ENCODE data around the gene SOS1. TPM values are rescaled to one million over a fixed set of nuclear protein-coding genes. Genes with fewer than 3 reads are reported as not detected.

Gene SOS1
- total and polyA plus RNA-seq, 2 donors from 2014 or later, result 5.5 to 33.4 TPM

DNA sequence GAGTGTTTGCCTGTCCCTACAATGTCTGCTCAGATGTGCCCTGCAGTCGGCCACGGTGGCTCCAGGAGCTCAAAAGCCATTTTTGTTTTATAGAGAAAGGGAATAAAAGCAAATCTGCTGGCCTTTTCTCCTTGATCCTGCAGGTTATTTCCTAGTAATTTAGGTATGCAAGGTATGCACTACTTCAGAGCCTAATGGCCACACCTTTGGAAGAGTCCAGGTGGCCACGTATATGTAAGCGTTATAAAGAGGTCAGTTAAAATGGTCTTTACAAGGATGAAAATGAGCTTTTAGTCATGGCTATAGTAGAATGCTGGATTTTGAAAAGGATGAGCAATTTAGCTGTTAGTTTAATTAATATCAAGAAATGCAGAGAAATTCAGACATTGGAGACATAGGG, 149.5 kb downstream of the SOS1 start:
- intact Hi-C loops (cut with DNase I), result no loop called here
- TF ChIP-seq, protein P1, sequence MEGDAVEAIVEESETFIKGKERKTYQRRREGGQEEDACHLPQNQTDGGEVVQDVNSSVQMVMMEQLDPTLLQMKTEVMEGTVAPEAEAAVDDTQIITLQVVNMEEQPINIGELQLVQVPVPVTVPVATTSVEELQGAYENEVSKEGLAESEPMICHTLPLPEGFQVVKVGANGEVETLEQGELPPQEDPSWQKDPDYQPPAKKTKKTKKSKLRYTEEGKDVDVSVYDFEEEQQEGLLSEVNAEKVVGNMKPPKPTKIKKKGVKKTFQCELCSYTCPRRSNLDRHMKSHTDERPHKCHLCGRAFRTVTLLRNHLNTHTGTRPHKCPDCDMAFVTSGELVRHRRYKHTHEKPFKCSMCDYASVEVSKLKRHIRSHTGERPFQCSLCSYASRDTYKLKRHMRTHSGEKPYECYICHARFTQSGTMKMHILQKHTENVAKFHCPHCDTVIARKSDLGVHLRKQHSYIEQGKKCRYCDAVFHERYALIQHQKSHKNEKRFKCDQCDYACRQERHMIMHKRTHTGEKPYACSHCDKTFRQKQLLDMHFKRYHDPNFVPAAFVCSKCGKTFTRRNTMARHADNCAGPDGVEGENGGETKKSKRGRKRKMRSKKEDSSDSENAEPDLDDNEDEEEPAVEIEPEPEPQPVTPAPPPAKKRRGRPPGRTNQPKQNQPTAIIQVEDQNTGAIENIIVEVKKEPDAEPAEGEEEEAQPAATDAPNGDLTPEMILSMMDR (IDR thresholded peaks at IDR 0.05; ENCODE audit: borderline replicate concordance, extremely low read depth, insufficient read depth), result no peak
- Histone ChIP-seq H3K27me3 (ENCODE audit: control insufficient read depth, insufficient read depth, low read length) (no peaks in the 10 kb centered on the region), H3K4me3 (ENCODE audit: low read length in 3 of 3) (no peak overlapping the region), H3K9ac (ENCODE audit: low read length in 3 of 3) (no peak overlapping the region), H3K36me3 (ENCODE audit: control insufficient read depth in 2 of 3, insufficient read depth in 3 of 3, low read length in 3 of 3) (no peaks in the 10 kb centered on the region), H3K27ac (ENCODE audit: low read depth in 2 of 2, low read length in 2 of 2) (no peak overlapping the region), H3K9me3 (ENCODE audit: control insufficient read depth in 2 of 3, insufficient read depth in 1 of 3, low read length in 3 of 3) (no peaks in the 10 kb centered on the region), H3K4me1 (ENCODE audit: control insufficient read depth in 2 of 3, insufficient read depth in 2 of 3, low read depth in 1 of 3, low read length in 3 of 3) (no peaks in the 10 kb centered on the region)
- FAIRE-seq (no peak), DNase-seq (no peak)

DNA sequence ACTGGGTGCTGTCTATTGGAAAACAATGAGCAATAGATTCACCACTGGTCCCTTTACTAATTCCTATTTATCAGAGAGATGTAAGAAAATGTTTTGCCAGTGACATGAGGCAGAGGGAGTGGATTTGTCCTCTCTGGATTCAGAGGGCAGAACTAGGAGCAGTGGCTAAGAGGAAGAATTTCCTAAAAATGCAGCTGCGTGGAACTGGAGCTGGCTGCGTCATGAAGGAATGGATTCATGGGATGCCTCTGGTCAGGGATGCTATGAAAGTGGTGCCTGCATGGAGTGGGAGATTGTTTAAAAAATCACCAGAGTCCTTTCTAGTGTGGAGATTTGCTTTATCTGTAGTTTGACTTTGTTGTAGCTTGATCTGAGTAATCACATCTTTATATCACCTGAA, 152.8 kb downstream of the SOS1 start:
- FAIRE-seq (no peak), DNase-seq (no peak)
- Histone ChIP-seq H3K4me1 (ENCODE audit: control insufficient read depth in 2 of 3, insufficient read depth in 2 of 3, low read depth in 1 of 3, low read length in 3 of 3) (no peaks in the 10 kb centered on the region), H3K9ac (ENCODE audit: low read length in 3 of 3) (no peak overlapping the region), H3K27ac (ENCODE audit: low read depth in 2 of 2, low read length in 2 of 2) (no peak overlapping the region), H3K36me3 (ENCODE audit: control insufficient read depth in 2 of 3, insufficient read depth in 3 of 3, low read length in 3 of 3) (no peaks in the 10 kb centered on the region), H3K9me3 (ENCODE audit: control insufficient read depth in 2 of 3, insufficient read depth in 1 of 3, low read length in 3 of 3) (no peaks in the 10 kb centered on the region), H3K27me3 (ENCODE audit: control insufficient read depth, insufficient read depth, low read length) (no peaks in the 10 kb centered on the region), H3K4me3 (ENCODE audit: low read length in 3 of 3) (no peak overlapping the region)
- TF ChIP-seq, protein P1 (IDR thresholded peaks at IDR 0.05; ENCODE audit: borderline replicate concordance, extremely low read depth, insufficient read depth), result no peak
- intact Hi-C loops (cut with DNase I), result no loop called here

DNA sequence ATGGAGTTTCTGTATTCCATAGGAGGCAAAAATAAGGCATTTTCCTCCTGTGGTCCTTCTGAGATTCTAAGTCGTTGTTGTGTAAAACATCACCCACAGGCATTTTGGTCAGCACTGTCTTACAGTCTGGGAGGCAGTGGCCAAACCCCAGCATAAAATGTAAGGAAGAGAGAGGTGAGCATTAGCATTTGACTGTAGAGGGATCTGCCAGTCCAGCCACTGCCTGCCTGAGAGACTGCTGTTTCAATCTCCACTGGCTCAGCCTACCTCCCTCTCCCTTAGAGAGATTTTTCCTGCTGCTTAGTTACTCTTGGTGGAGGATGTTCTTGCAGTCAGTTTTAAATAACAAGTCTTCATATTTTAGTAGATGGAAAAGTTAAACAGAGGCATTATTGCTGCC, 154.2 kb downstream of the SOS1 start:
- intact Hi-C loops (cut with DNase I), result no loop called here
- no peak overlapping the region for H3K9ac ChIP-seq (ENCODE audit: low read length in 3 of 3)
- FAIRE-seq (no peak), DNase-seq (no peak)
- no peak overlapping the region for H3K4me3 ChIP-seq (ENCODE audit: low read length in 3 of 3)
- H3K9me3 ChIP-seq (ENCODE audit: control insufficient read depth in 2 of 3, insufficient read depth in 1 of 3, low read length in 3 of 3), result no peaks in the 10 kb centered on the region
- no peaks in the 10 kb centered on the region for H3K36me3 ChIP-seq (ENCODE audit: control insufficient read depth in 2 of 3, insufficient read depth in 3 of 3, low read length in 3 of 3)
- H3K27ac ChIP-seq (ENCODE audit: low read depth in 2 of 2, low read length in 2 of 2), result no peak overlapping the region
- H3K27me3 ChIP-seq (ENCODE audit: control insufficient read depth, insufficient read depth, low read length), result no peaks in the 10 kb centered on the region
- H3K4me1 ChIP-seq (ENCODE audit: control insufficient read depth in 2 of 3, insufficient read depth in 2 of 3, low read depth in 1 of 3, low read length in 3 of 3), result no peaks in the 10 kb centered on the region
- TF ChIP-seq, protein P1 (IDR thresholded peaks at IDR 0.05; ENCODE audit: borderline replicate concordance, extremely low read depth, insufficient read depth), result no peak

DNA sequence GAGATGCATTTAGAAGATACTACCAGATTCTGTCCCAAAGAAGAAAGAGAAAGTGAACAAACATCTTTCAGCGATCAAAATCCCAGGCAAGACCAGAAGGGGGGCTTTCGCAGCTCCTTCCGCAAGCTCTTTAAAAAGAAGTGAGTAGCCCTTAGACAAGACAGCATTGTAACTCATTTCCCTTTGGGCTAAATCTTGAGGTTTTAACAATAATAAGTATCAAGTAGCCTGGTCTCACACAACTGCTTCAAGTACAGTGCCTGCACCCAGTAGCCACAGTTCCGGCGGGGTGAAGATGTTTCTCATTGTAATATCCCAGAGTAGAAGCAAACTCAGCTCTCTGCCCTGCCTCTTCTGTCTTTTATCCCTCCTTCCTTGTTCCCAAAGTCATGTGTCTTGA, 154.8 kb downstream of the SOS1 start:
- Histone ChIP-seq H3K27ac (ENCODE audit: low read depth in 2 of 2, low read length in 2 of 2) (no peak overlapping the region), H3K27me3 (ENCODE audit: control insufficient read depth, insufficient read depth, low read length) (no peaks in the 10 kb centered on the region), H3K9ac (ENCODE audit: low read length in 3 of 3) (no peak overlapping the region), H3K36me3 (ENCODE audit: control insufficient read depth in 2 of 3, insufficient read depth in 3 of 3, low read length in 3 of 3) (no peaks in the 10 kb centered on the region), H3K4me1 (ENCODE audit: control insufficient read depth in 2 of 3, insufficient read depth in 2 of 3, low read depth in 1 of 3, low read length in 3 of 3) (no peaks in the 10 kb centered on the region), H3K4me3 (ENCODE audit: low read length in 3 of 3) (no peak overlapping the region), H3K9me3 (ENCODE audit: control insufficient read depth in 2 of 3, insufficient read depth in 1 of 3, low read length in 3 of 3) (no peaks in the 10 kb centered on the region)
- no peak for DNase-seq
- no peak for FAIRE-seq
- intact Hi-C loops (cut with DNase I), result no loop called here
- TF ChIP-seq, protein P1 (IDR thresholded peaks at IDR 0.05; ENCODE audit: borderline replicate concordance, extremely low read depth, insufficient read depth), result no peak
